Osteoblast (primary cell): ENCODE results near the gene BANF1. TPM values are rescaled to one million over a fixed set of nuclear protein-coding genes. Genes with fewer than 3 reads are reported as not detected.

Experiments used
- DNase-seq: peaks from one replicate; pipeline ENCODE4 v3.0.0; 2011; ENCODE audit warnings: low spot score, mixed read lengths; ENCODE audit not compliant: insufficient read length; ENCODE audit errors: missing footprints
- H2AFZ ChIP-seq: 2 replicates; pipeline ENCODE4 v1.6.0; 2011; ENCODE audit warnings: mild to moderate bottlenecking, low read length
- H3K27ac ChIP-seq: 2 replicates; pipeline ENCODE4 v1.5.1; 2011; ENCODE audit warnings: mild to moderate bottlenecking, low read depth, low read length, moderate library complexity
- H3K27me3 ChIP-seq: 2 replicates; pipeline ENCODE4 v1.6.0; 2012; ENCODE audit warnings: mild to moderate bottlenecking, control low read depth, inconsistent platforms, low read length, moderate library complexity; ENCODE audit not compliant: insufficient read depth
- H3K36me3 ChIP-seq: 2 replicates; pipeline ENCODE4 v1.5.1; 2011; ENCODE audit warnings: mild to moderate bottlenecking, low read length, control low read depth, moderate library complexity; ENCODE audit not compliant: insufficient read depth
- H3K4me1 ChIP-seq: 2 replicates; pipeline ENCODE4 v1.5.1; 2011; ENCODE audit warnings: mild to moderate bottlenecking, low read length, control low read depth, moderate library complexity; ENCODE audit not compliant: insufficient read depth
- H3K4me2 ChIP-seq: 2 replicates; pipeline ENCODE4 v1.6.0; 2011; ENCODE audit warnings: mild to moderate bottlenecking, low read length; ENCODE audit not compliant: insufficient read depth
- H3K4me3 ChIP-seq: fragments of 200-600 bp; sonication (generic); 3 replicates; pipeline ENCODE4 v1.5.1; 2012; ENCODE audit warnings: mild to moderate bottlenecking, low read length, inconsistent platforms; ENCODE audit not compliant: insufficient read depth
- H3K79me2 ChIP-seq: 2 replicates; pipeline ENCODE4 v1.6.0; 2012; ENCODE audit warnings: mild to moderate bottlenecking, low read length, control low read depth, inconsistent platforms; ENCODE audit not compliant: insufficient read depth
- H3K9me3 ChIP-seq: 2 replicates; pipeline ENCODE4 v1.5.1; 2011; ENCODE audit warnings: low read depth, low read length, control low read depth
- H4K20me1 ChIP-seq: 2 replicates; pipeline ENCODE4 v1.6.0; 2012; ENCODE audit warnings: mild to moderate bottlenecking, low read length, control low read depth; ENCODE audit not compliant: insufficient read depth
- CTCF ChIP-seq: IDR thresholded peaks from 2 replicates; pipeline ENCODE4 v1.5.1; 2011; ENCODE audit warnings: mild to moderate bottlenecking, low read depth, low read length, moderate library complexity; ENCODE audit errors: extremely low read depth
- total RNA-seq: library from RNA; depleted of rRNA; stranded (reverse); fragments of >200 nt; gene quantifications from 2 replicates; pipeline ENCODE4 v1.2.3, GENCODE V29; 2012

BANF1 gene
- total RNA-seq = 14.5 and 14.7 TPM in 2 replicates

DNA sequence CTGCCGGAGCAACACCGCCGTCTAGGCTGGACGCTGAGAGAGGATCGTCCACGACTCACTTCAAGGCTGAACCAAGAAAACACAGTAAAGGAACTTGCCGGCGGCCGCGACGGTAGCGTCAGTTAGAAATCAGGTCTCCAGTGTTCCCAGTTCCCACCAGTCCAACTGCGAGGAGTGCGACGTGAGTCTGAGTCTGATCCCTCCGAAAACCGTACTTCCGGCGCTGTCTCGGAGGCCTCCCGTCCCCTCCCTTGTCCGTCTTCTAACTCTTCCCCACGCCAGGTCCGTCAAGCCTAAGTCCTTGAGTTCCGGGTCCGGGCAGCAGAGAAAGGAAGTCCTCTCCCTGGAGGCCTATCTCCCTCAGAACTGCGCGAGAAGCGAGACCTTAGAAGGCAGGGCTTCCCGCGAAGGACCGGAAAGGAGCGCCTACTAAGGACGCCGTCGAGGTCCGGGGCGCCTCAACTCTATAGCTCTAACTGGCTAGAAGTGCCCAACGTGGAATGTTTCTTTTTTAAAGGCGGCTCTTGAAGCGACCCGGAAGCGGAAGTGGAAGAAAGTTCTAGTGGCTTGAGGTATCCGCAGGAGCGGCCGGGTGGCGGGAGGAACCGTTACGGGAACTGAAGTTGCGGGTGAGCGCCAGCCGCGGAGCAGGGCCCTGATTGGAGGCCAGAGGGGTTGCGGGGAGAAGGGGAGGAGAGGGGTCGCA is at the start of gene BANF1, which contains the start of gene EIF1AD:
Gene BANF1, plus strand, starts transcription at position 562 of the 706 bp plus-strand sequence. CDS start 748 bp downstream, outside the sequence.
Gene EIF1AD, minus strand, starts transcription at position 216 of the 706 bp plus-strand sequence. CDS start 1,768 bp downstream, outside the sequence.
- Histone ChIP-seq H3K79me2 (peaks cover 51% of the 10 kb centered on the region), H3K4me2 (peak within 1 kb of the TSS; percentile 90), H3K4me1 (peaks cover 7% of the 10 kb centered on the region), H3K9me3 (no peaks in the 10 kb centered on the region), H3K4me3 (peak within 1 kb of the TSS; percentile 95), H3K27ac (peak within 1 kb of the TSS; percentile 93), H3K36me3 (peaks cover 46% of the 10 kb centered on the region), H3K27me3 (no peaks in the 10 kb centered on the region), H4K20me1 (peaks cover 7% of the 10 kb centered on the region), H2AFZ (peak within 1 kb of the TSS; percentile 98)
- no peak for TF ChIP-seq CTCF
- DNase-seq = peak; percentile 99

GRCh38 chr11:65953471-65953870 is 48.8 kb upstream of the BANF1 start:
- H3K4me1 ChIP-seq = no peaks in the 10 kb centered on the region
- no peaks in the 10 kb centered on the region for H3K36me3 ChIP-seq
- H2AFZ ChIP-seq = no peak overlapping the region
- H3K27ac ChIP-seq = no peak overlapping the region
- DNase-seq = peak; percentile 29
- H3K4me2 ChIP-seq = no peak overlapping the region
- no peak for TF ChIP-seq CTCF
- H3K9me3 ChIP-seq = no peaks in the 10 kb centered on the region
- no peaks in the 10 kb centered on the region for H3K27me3 ChIP-seq
- no peak overlapping the region for H3K4me3 ChIP-seq
- H3K79me2 ChIP-seq = no peaks in the 10 kb centered on the region
- no peaks in the 10 kb centered on the region for H4K20me1 ChIP-seq

DNA sequence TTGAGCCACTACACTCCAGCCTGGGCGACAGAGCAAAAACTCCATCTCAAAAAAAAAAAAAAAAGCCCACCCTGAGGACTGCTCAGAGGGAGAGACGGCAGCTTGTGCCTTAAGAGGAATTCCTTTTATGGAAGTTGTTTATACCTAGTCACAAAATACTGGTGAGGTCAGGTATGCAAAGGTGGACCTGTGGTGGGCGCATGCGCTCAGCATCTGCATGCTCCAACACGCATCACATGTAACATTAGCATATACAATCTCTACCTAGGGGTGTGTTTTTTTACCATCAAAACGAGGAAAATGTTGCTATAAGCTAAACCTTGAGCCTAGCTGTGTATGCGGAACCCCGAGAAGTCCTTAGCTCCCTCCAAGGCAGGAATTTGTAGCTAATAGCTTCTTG is 47.5 kb upstream of the BANF1 start:
- H3K4me3 ChIP-seq = no peak overlapping the region
- H3K9me3 ChIP-seq = no peaks in the 10 kb centered on the region
- no peaks in the 10 kb centered on the region for H3K4me1 ChIP-seq
- no peak for DNase-seq
- TF ChIP-seq CTCF = no peak
- H4K20me1 ChIP-seq = no peaks in the 10 kb centered on the region
- no peaks in the 10 kb centered on the region for H3K27me3 ChIP-seq
- no peaks in the 10 kb centered on the region for H3K36me3 ChIP-seq
- no peak overlapping the region for H2AFZ ChIP-seq
- H3K79me2 ChIP-seq = no peaks in the 10 kb centered on the region
- no peak overlapping the region for H3K4me2 ChIP-seq
- no peak overlapping the region for H3K27ac ChIP-seq

GRCh38 chr11:65958291-65958690 is 44.0 kb upstream of the BANF1 start:
- DNase-seq = peak; percentile 58
- H3K9me3 ChIP-seq = no peaks in the 10 kb centered on the region
- no peak overlapping the region for H3K4me2 ChIP-seq
- H4K20me1 ChIP-seq = peaks cover 9% of the 10 kb centered on the region
- no peaks in the 10 kb centered on the region for H3K27me3 ChIP-seq
- no peak overlapping the region for H3K27ac ChIP-seq
- peaks cover 22% of the 10 kb centered on the region for H3K79me2 ChIP-seq
- H3K4me1 ChIP-seq = peaks cover 11% of the 10 kb centered on the region
- H3K4me3 ChIP-seq = no peak overlapping the region
- no peaks in the 10 kb centered on the region for H3K36me3 ChIP-seq
- no peak for TF ChIP-seq CTCF
- no peak overlapping the region for H2AFZ ChIP-seq
